Measurements from ENCODE around the gene CLMN.

Gene CLMN

GRCh38 chr14:95360828-95361227, 41.1 kb upstream of the CLMN start:
- H3K27ac ChIP-seq = no peak overlapping the region
- TF ChIP-seq CTCF (conservative IDR thresholded peaks at IDR 0.05) = no peak

- TF ChIP-seq CTCF (conservative IDR thresholded peaks at IDR 0.05) = no peak
- H3K27ac ChIP-seq = no peak overlapping the region
Measured at GRCh38 chr14:95359994-95360826, 40.5 kb upstream of the CLMN start.

GRCh38 chr14:95356245-95356869, 36.6 kb upstream of the CLMN start:
- H3K27ac ChIP-seq = no peak overlapping the region
- no peak for TF ChIP-seq CTCF (conservative IDR thresholded peaks at IDR 0.05)

- H3K27ac ChIP-seq = no peak overlapping the region
- no peak for TF ChIP-seq CTCF (conservative IDR thresholded peaks at IDR 0.05)
Measured at GRCh38 chr14:95355422-95355821, 35.7 kb upstream of the CLMN start.

- no peak for TF ChIP-seq CTCF (conservative IDR thresholded peaks at IDR 0.05)
- H3K27ac ChIP-seq = no peak overlapping the region
Measured at GRCh38 chr14:95354834-95355233, 35.1 kb upstream of the CLMN start.

GRCh38 chr14:95353664-95354063, 34.0 kb upstream of the CLMN start:
- TF ChIP-seq CTCF (conservative IDR thresholded peaks at IDR 0.05) = no peak
- no peak overlapping the region for H3K27ac ChIP-seq

- no peak for TF ChIP-seq CTCF (conservative IDR thresholded peaks at IDR 0.05)
- H3K27ac ChIP-seq = no peak overlapping the region
Measured at GRCh38 chr14:95353007-95353406, 33.3 kb upstream of the CLMN start.

Measured in VCaP (cell line).